SH-SY5Y (cell line): Measurements from ENCODE around the gene TUBA3E.
"Not testable (repeated sequence)": the region's sequence is repeated elsewhere in the genome, so short reads cannot be mapped to it uniquely, and the experiment has no call there.

Source experiments
- GATA2 ChIP-seq: IDR thresholded peaks from 2 replicates; pipeline ENCODE4 v1.6.1; 2011; ENCODE audit warnings: mild to moderate bottlenecking, low read depth, low read length
- GATA3 ChIP-seq: IDR thresholded peaks from 2 replicates; pipeline ENCODE4 v1.6.1; 2011; ENCODE audit warnings: low read depth, mild to moderate bottlenecking, low read length, moderate library complexity

The TUBA3E gene

GRCh38 chr2:130198343-130198742, at the start of gene TUBA3E:
TUBA3E (minus strand) TSS chr2:130198439; CDS start chr2:130198360, 79 bp downstream.
- TF ChIP-seq GATA3 (no peak), GATA2 (no peak)

DNA sequence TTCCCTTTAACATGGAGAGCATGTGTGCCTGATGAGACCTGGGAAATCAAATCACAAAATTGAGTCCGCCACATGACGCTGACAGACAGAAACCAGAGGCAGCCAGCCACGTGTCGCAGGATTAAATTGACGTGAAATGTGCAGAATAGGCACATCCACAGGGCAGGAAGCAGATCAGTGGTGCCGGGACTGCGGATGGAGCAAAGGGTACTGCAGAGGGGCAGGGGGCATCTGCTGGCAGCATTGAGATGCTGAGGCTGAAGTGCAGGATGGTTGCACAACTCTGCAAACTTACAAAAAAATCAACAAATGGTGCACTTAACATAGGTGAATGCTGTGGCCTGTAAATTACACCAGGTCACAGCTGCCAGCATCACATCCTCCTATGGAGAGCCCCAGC, 48.2 kb upstream of the TUBA3E start:
- no peak for TF ChIP-seq GATA2

GRCh38 chr2:130245976-130246375, 47.7 kb upstream of the TUBA3E start:
- TF ChIP-seq GATA3: no peak
- TF ChIP-seq GATA2: no peak

DNA sequence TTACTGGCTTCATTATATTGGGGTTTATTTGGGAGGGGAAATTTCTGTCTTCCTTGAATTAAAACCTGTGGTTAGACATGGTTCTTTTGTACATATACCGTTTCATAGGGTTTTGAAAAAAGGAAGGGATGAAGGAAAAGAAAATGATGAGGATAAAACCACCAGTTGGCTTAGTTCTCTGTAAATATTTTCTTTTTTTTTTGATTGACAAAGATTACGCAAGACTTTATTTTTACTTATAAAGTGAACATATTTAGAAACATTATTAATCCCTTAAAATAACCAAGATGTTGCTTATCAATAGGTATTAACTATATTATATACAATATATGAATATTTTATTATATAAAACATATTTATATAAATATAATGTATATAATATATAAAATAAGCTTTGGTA, 45.1 kb upstream of the TUBA3E start:
- TF ChIP-seq GATA3: no peak
- no peak for TF ChIP-seq GATA2

DNA sequence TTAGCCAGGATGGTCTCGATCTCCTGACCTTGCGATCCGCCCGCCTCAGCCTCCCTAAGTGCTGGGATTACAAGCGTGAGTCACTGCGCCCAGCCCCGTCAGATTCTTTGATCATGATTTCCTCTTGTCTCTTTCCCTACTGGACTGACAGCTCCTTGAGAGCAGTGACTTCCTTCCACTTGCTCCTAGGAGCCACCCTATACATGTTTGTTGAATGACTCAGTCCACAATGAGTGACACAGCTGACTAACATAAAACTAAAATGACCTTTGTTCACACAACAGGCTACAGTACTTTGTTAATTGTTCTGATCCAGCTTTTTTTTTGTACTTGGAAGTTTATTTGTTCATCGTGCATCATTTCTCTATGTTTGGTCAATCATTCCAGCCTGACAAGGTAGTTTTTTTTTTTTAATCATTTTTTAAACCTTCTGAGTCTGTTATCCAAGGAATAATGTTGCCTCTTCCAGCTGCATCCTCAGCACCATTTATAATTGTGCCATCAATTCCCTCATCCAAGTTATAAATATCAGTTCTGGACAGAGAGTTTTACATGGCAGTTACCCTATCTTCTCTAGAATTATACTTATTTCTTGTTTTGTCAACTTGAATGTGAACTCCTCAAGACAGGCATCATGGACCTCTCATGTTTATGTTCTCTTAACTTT, 42.9 kb upstream of the TUBA3E start:
- no peak for TF ChIP-seq GATA3
- TF ChIP-seq GATA2: no peak

- TF ChIP-seq GATA3 (no peak), GATA2 (no peak)
Measured at GRCh38 chr2:130231656-130232055, 33.4 kb upstream of the TUBA3E start.

DNA sequence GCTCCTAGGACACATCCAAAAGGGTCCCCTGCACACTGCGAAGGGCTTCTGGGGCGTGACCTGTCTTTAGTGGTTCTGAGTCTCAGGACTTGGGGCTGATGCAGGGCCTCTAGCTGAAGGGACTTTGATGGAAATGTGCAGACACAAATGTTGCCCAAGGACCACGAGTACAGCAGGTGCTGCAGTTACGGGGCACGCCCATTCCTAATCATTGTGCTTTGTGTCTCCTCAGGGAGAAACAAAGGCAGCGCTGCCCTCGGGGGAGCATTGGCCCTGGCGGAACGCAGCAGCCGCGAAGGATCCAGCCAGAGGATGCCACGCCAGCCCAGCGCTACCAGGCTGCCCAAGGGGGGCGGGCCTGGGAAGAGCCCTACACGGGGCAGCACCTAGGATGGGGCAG, 8.0 kb downstream of the TUBA3E start:
- TF ChIP-seq GATA3: no peak
- no peak for TF ChIP-seq GATA2

- TF ChIP-seq GATA3: no peak
- TF ChIP-seq GATA2: no peak
Measured at GRCh38 chr2:130187268-130187667, 11.0 kb downstream of the TUBA3E start.

DNA sequence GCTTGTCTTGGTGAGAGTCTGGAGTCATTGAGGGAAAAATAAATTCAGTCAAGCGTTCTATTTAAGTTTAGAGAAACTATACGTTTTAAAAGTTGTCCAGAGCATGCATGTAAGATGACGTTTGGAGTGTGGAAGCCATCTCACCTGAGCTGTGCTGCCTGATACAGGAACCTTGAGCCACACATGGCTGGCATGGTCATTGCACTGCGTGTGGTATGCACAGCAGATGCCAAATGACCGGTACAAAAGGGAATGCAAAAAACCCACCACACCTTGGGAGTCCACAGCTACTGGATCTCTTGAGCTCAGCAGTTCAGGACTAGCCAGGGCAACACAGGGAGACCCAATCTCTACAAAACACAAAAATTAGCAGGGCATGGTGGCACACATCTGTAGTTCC, 11.8 kb downstream of the TUBA3E start:
- no peak for TF ChIP-seq GATA3
- no peak for TF ChIP-seq GATA2

DNA sequence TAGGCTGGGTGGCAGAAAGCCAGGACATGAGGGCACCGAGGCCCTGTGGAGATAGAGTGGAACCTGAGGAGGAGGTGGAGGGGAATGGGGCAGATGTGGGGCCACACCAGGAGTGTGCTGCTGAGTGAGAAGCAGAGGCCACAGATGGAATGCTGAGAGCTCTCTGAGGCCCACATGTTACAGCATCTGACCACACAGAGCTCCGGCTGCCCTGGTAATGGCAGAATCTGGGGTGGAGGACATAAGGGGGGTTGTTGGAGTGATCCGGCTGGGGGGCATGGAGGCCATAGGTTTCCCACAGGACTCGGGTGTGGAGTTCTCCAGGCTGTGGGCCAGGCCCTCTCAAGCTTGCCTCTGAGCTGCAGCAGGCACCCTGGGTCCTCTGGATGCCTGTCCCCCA, 12.3 kb downstream of the TUBA3E start:
- TF ChIP-seq GATA3 (no peak), GATA2 (no peak)

- no peak for TF ChIP-seq GATA3
- no peak for TF ChIP-seq GATA2
Measured at GRCh38 chr2:130185436-130185835, 12.8 kb downstream of the TUBA3E start.

DNA sequence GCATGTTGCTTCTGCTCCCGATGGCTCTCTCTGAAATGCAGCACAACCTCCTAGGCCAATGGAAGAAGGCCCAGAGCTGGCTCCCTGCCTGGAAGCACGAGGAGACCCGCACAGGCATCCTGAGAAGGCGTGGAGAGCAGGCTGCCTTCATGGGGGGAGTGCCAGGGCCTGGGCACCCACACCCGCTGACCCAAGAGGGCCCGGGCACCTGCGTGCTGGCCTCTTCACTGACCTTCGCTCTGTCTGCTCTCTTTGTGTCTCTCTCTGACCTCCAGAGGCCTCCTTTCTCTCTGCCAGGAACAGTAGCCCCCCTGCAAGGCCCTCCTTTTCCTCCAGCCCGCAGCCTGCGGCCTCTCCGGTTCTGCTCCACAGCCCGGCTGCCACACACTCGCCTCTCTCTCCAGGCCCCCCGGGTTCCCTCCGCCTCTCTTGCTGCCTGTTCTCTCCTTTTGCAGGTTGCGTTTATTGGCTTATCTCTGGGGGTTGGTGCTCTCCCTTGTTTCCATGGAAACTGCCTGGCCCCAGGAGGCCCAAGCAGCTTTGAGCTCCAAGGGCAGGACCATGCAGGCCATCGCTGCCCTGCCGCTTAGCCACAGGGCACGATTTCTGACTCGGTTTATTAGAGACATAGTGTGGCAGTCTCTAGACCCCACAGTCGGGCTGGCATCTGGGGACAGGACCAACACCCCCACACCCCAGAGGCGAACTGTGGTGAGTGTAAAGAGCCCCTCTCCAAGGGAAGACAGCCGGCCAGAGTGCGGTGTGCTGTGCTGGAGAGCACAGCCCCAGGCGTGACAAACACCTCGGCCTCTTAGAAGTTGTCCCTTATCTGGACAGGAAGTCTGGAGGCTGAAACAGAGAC, 14.5 kb downstream of the TUBA3E start:
- TF ChIP-seq GATA2 (peak; percentile 70), GATA3 (no peak)

DNA sequence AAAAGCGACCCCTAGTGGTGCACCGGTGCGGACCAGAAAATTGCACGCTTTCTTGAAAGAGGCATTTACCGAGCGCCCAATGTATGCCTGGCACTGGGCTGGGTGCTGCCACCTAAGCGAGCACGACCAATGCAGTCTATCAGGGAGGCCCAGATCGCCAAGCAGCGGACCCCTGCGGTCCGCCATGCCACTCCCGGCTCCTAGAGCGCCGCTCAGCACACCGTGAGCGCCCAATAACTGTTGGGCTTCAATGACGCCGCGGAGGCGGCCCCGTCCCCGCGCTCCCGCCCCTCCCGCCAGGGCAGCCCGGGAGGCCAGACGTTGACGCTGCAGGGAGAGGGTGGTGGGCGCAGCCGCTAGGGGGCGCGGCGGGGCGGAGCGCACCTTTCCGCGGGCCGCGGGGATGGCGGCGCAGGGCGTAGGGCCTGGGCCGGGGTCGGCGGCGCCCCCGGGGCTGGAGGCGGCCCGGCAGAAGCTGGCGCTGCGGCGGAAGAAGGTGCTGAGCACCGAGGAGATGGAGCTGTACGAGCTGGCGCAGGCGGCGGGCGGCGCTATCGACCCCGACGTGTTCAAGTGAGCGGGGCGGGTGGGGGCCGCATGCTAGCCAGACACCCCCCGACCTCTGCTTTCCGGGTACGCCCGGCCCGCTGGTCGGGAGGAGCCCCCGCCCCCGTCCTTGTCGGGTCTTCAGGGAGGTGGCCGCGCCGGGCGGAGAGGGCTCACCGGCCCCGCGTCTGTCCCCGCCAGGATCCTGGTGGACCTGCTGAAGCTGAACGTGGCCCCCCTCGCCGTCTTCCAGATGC, 16.2 kb downstream of the TUBA3E start, which contains the start of gene MZT2B:
Gene MZT2B (plus strand): TSS at position 383 of the 803 bp plus-strand sequence. CDS start 21 bp downstream, at position 404.
- TF ChIP-seq GATA2, GATA3: not testable (repeated sequence)

DNA sequence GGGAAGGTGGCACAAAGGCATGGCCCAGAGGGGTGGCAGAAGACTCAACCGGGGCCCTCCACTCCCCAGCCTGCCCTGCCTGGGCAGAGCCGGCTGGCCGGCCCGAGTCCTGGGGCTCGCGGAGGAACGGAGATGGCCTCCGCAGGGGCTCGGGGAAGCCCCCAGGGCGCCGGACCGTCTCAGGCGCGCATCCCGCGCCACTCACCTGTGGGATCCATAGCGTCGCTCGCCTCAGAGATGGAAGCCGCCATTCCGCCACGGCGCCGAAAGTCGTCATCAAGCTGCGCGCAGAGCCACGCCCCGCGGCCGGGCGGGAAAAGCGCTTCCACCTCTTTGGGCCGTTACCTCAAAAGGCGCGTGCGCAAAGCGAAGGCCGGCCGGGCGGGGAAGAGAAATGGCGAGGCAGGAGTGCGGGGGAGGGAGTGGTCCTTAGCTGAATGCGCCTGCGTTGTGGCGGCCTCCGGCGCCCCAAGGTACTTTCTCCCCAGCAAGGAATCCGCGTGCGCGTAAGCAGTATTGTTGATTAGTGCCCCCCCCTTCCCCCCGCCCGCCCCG, 16.8 kb downstream of the TUBA3E start, which contains the start of gene SMPD4:
Gene SMPD4 (minus strand): TSS at position 278 of the 555 bp plus-strand sequence. CDS start 5,010 bp downstream, outside the sequence.
- no peak for TF ChIP-seq GATA2
- TF ChIP-seq GATA3: no peak
